BLaER1 treated with 17β-estradiol and CSF1 and Interleukin-3, amounts not matched to agents 10 nM and 100 nM (cell line): ENCODE results near the gene RELCH.

Source experiments
- H3K27ac ChIP-seq, 11 experiments: shearing (Covaris generic); formaldehyde crosslinking; 2 replicates each; pipeline ENCODE4 v1.8.1; 2022
- H3K27me3 ChIP-seq, 11 experiments: shearing (Covaris generic); formaldehyde crosslinking; 2 replicates each; pipeline ENCODE4 v1.8.1; 2022
- H3K36me3 ChIP-seq, 11 experiments: shearing (Covaris generic); formaldehyde crosslinking; 2 replicates each; pipeline ENCODE4 v1.8.1; 2022
- H3K4me1 ChIP-seq, 10 experiments: shearing (Covaris generic); formaldehyde crosslinking; 2 replicates each; pipeline ENCODE4 v1.8.1; 2022
- H3K4me2 ChIP-seq, 11 experiments: shearing (Covaris generic); formaldehyde crosslinking; 2 replicates each; pipeline ENCODE4 v1.8.1; 2022
- H3K4me3 ChIP-seq, 10 experiments: shearing (Covaris generic); formaldehyde crosslinking; 2 replicates each; pipeline ENCODE4 v1.8.1; 2022
- H3K9ac ChIP-seq, 11 experiments: shearing (Covaris generic); formaldehyde crosslinking; 2 replicates each; pipeline ENCODE4 v1.8.1; 2022
- H3K9me3 ChIP-seq, 11 experiments: shearing (Covaris generic); formaldehyde crosslinking; replicated peaks in 1 of 11; 2 replicates each; pipeline ENCODE4 v1.8.1; 2022
- H4K20me1 ChIP-seq, 11 experiments: shearing (Covaris generic); formaldehyde crosslinking; 2 replicates each; pipeline ENCODE4 v1.8.1; 2022
- Cebpa-rat ChIP-seq, 11 experiments: shearing (Covaris generic); IDR thresholded peaks; 2 replicates each; pipeline ENCODE4 v1.8.1; 2022

RELCH gene

DNA sequence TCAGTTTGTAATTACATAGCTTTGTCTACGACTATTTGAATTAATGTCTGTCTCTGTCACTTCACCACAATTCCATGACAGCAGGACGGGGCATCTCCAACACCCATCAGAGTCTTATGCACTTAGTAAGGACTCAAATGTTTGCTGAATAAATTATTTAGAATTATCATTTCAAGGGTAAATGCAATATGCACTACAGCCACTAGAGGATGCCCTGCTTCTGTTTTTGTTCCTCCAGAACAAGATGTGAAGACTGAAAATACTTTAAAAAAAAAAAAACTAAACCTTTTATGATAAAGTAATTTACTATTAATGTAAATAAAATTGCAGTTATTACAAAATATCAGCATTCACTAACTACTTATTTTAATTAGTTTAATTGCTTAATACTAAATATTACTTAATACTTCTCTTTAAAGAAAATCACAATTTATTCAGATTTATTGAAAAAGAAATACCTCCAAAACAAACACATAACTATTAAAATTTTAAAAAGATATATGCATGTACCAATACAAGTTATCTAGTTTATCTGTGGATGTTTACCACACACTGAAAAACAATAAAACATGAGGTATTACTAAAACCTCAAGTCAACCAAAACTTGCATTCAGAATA lies 3.4 kb upstream of the RELCH start:
- Histone ChIP-seq H3K36me3 (peaks cover 0 to 7% (median 0%) of the 10 kb centered on the region in 11 experiments; a peak in 4 of 22 replicates), H3K27ac (no peak overlapping the region), H3K27me3 (no peaks in the 10 kb centered on the region), H3K9me3 (peaks cover 0 to 9% (median 0%) of the 10 kb centered on the region in 11 experiments; a peak in 3 of 22 replicates), H3K4me3 (no peak overlapping the region), H3K4me2 (peak overlapping the region in 1 of 11 experiments; percentile 86; a peak in 1 of 22 replicates), H3K4me1 (peaks cover 12 to 30% (median 26%) of the 10 kb centered on the region in 10 experiments), H4K20me1 (peaks cover 12 to 38% (median 19%) of the 10 kb centered on the region in 11 experiments; a peak in 20 of 22 replicates), H3K9ac (no peak overlapping the region)
- no peak for TF ChIP-seq Cebpa-rat (IDR thresholded peaks at IDR 0.05)

DNA sequence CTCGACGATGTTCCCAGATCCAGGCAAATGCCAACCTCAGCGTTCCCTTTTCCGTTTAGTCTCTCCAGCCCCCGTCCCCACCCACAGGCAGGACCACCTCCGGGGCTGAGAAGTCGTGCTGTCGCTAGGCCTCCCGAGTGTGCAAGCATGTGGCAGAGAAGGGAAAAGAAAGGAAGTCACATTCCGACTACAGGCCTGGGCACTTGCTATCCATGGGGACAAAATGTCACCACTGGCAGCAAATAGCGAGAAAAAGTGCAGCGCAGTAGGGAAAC lies 619 bp upstream of the RELCH start:
- H3K4me1 ChIP-seq: peaks cover 18 to 55% (median 46%) of the 10 kb centered on the region in 10 experiments
- peak overlapping the region; percentile 87 to 100 (median 98) for H3K4me3 ChIP-seq
- H3K9ac ChIP-seq: peak overlapping the region; percentile 67 to 85 (median 81)
- H3K27ac ChIP-seq: peak overlapping the region; percentile 51 to 88 (median 77); a peak in 21 of 22 replicates
- no peak for TF ChIP-seq Cebpa-rat (IDR thresholded peaks at IDR 0.05)
- peaks cover 2 to 22% (median 8%) of the 10 kb centered on the region in 11 experiments; a peak in 20 of 22 replicates for H3K9me3 ChIP-seq
- peak overlapping the region; percentile 68 to 94 (median 85) for H3K4me2 ChIP-seq
- peaks cover 20 to 54% (median 36%) of the 10 kb centered on the region in 11 experiments; a peak in 20 of 22 replicates for H4K20me1 ChIP-seq
- no peaks in the 10 kb centered on the region for H3K27me3 ChIP-seq
- peaks cover 0 to 19% (median 12%) of the 10 kb centered on the region in 11 experiments; a peak in 17 of 22 replicates for H3K36me3 ChIP-seq

DNA sequence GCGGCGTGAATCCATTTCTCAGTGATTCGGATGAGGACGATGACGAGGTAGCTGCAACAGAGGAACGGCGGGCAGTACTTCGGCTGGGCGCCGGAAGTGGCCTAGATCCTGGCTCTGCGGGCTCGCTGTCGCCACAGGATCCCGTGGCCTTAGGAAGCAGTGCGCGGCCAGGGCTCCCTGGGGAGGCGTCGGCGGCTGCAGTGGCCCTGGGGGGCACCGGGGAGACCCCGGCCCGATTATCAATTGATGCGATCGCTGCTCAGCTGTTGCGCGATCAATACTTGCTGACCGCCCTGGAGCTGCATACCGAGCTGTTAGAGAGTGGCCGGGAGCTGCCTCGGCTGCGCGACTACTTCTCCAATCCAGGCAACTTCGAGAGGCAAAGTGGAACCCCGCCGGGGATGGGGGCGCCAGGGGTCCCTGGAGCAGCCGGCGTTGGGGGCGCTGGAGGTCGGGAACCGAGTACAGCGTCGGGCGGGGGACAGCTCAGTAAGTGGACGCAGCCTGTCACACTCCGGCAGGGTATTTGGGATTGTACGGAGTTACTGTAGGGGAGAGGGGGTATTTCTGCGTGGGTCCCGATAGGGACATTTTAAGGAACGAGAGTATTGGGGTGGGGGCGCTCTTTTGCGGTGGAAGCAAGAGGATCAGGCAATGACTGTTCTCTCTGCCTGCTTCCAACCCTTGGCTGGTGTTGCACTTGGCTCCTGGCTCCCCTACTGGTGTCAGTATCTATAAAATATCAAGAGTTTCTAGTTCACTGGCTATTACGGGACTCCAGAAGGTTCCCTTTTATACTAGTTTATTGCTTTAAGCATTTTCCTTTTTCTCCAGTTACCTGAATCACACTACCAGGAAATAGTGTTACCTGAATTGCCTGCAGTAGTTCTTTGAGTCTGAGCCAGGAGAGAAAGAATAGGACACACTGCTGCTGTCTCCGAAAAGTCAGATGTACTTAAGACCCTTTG lies 772 bp downstream of the RELCH start:
- Histone ChIP-seq H3K27ac (peak overlapping the region; percentile 64 to 88 (median 87)), H3K4me3 (peak overlapping the region; percentile 87 to 100 (median 98)), H4K20me1 (peaks cover 17 to 56% (median 39%) of the 10 kb centered on the region in 11 experiments; a peak in 20 of 22 replicates), H3K27me3 (no peaks in the 10 kb centered on the region), H3K9me3 (peaks cover 15 to 36% (median 22%) of the 10 kb centered on the region in 11 experiments), H3K36me3 (peaks cover 7 to 32% (median 26%) of the 10 kb centered on the region in 11 experiments; a peak in 19 of 22 replicates), H3K4me2 (peak overlapping the region; percentile 82 to 100 (median 91)), H3K9ac (peak overlapping the region; percentile 86 to 95 (median 91)), H3K4me1 (peaks cover 18 to 57% (median 47%) of the 10 kb centered on the region in 10 experiments)
- no peak for TF ChIP-seq Cebpa-rat (IDR thresholded peaks at IDR 0.05)

DNA sequence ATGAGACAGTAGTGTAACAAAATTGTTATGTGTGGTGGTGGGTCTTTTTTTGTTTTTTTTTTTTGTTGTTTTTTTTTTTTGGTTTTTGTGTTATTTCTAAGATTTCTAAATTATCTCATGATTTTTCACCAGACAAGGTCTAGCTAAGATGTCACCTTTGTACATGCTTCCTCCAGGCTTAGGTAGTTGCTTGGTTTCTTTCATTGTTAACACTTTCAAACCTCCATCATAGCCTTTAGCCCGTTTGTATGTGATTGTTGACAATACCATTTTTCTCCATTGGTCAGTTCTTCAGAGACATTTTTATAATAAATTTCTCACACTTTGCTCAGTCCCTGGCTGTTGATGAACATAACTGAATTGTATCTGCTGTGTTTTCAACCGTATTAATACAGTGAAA lies 2.2 kb downstream of the RELCH start:
- peaks cover 15 to 38% (median 26%) of the 10 kb centered on the region in 11 experiments for H3K9me3 ChIP-seq
- peaks cover 7 to 37% (median 31%) of the 10 kb centered on the region in 11 experiments; a peak in 19 of 22 replicates for H3K36me3 ChIP-seq
- H3K4me1 ChIP-seq: peaks cover 18 to 64% (median 46%) of the 10 kb centered on the region in 10 experiments
- no peaks in the 10 kb centered on the region for H3K27me3 ChIP-seq
- no peak for TF ChIP-seq Cebpa-rat (IDR thresholded peaks at IDR 0.05)
- no peak overlapping the region for H3K27ac ChIP-seq
- peak overlapping the region; percentile 87 to 100 (median 98) for H3K4me3 ChIP-seq
- peak overlapping the region; percentile 82 to 100 (median 91) for H3K4me2 ChIP-seq
- peaks cover 17 to 62% (median 50%) of the 10 kb centered on the region in 11 experiments; a peak in 20 of 22 replicates for H4K20me1 ChIP-seq
- H3K9ac ChIP-seq: peak overlapping the region in 10 of 11 experiments; percentile 86 to 95 (median 92); a peak in 12 of 22 replicates

DNA sequence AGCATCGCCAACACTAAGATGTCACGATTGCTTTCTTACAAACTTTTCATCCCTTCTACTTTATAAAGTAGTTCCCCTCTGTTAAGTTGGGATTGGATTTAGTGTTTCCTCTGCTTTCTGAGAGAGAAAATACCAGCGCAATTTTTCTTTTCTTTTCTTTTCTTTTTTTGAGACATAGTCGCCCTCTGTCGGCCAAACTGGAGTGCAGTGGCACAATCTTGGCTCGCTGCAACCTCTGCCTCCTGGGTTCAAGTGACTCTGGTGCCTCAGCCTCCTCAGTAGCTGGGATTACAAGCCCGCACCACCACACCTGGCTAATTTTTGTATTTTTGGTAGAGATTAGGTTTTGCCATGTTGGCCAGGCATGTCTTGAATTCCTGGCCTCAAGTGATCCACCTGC lies 9.0 kb downstream of the RELCH start:
- Histone ChIP-seq H3K4me1 (peaks cover 0 to 33% (median under 1%) of the 10 kb centered on the region in 10 experiments; a peak in 6 of 20 replicates), H3K36me3 (peaks cover 7 to 35% (median 28%) of the 10 kb centered on the region in 11 experiments; a peak in 19 of 22 replicates), H3K9ac (no peak overlapping the region), H4K20me1 (peaks cover 13 to 100% (median 60%) of the 10 kb centered on the region in 11 experiments; a peak in 18 of 22 replicates), H3K9me3 (peaks cover 15 to 24% (median 20%) of the 10 kb centered on the region in 11 experiments), H3K4me2 (no peak overlapping the region), H3K4me3 (no peak overlapping the region), H3K27ac (no peak overlapping the region), H3K27me3 (no peaks in the 10 kb centered on the region)
- TF ChIP-seq Cebpa-rat (IDR thresholded peaks at IDR 0.05): no peak

DNA sequence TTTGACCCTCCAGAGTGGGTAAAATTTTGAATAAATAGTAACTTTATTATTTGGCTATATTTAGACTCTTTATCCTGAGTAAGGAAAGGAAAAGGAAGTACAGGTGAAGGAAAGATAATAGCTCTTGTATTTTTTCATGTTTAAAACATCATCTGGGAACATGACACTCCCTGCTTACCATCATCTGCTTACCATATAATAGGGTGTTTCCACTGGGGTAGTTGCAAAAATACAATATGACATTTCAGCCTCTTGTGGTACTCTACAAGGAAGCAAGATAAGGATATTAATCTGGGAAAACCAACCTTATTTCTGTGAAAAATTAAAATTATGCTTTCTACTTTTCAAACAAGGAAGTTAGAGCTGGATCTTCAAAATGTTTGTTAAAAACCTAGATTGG lies 9.9 kb downstream of the RELCH start:
- H3K9me3 ChIP-seq: peaks cover 7 to 15% (median 12%) of the 10 kb centered on the region in 11 experiments
- H3K4me3 ChIP-seq: no peak overlapping the region
- H3K27ac ChIP-seq: no peak overlapping the region
- no peak for TF ChIP-seq Cebpa-rat (IDR thresholded peaks at IDR 0.05)
- H3K36me3 ChIP-seq: peaks cover 6 to 26% (median 19%) of the 10 kb centered on the region in 11 experiments; a peak in 18 of 22 replicates
- H3K4me1 ChIP-seq: peaks cover 0 to 30% (median 0%) of the 10 kb centered on the region in 10 experiments; a peak in 5 of 20 replicates
- no peaks in the 10 kb centered on the region for H3K27me3 ChIP-seq
- H4K20me1 ChIP-seq: peaks cover 13 to 98% (median 57%) of the 10 kb centered on the region in 11 experiments; a peak in 18 of 22 replicates
- no peak overlapping the region for H3K9ac ChIP-seq
- H3K4me2 ChIP-seq: no peak overlapping the region

DNA sequence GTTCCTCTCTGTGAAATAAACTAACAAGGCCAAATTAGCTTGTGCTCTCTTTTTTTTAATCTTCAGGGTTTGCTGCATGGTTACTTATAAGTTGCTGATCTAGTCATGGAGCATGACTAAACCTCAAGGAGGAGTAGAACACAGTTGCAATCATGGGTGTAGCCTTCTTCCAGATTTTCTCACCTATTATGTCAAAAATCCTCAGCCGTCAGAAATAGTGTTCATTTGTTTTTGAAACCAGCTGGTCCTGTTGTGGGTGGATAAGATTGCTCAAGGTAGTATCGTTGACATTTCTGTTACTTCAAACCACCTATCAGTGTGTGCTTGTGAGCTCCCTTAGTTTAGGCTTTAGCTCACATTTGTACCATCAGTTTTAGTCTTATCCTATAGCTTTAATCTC lies 11.2 kb downstream of the RELCH start:
- Histone ChIP-seq H3K27me3 (no peaks in the 10 kb centered on the region), H3K4me2 (peak overlapping the region in 1 of 11 experiments; percentile 32; a peak in 2 of 22 replicates), H3K36me3 (peaks cover 0 to 17% (median 7%) of the 10 kb centered on the region in 11 experiments; a peak in 11 of 22 replicates), H4K20me1 (peaks cover 13 to 93% (median 49%) of the 10 kb centered on the region in 11 experiments; a peak in 18 of 22 replicates), H3K9ac (no peak overlapping the region), H3K4me3 (no peak overlapping the region), H3K27ac (no peak overlapping the region), H3K4me1 (peaks cover 0 to 21% (median 0%) of the 10 kb centered on the region in 10 experiments; a peak in 5 of 20 replicates), H3K9me3 (peaks cover 0 to 6% (median 0%) of the 10 kb centered on the region in 11 experiments; a peak in 3 of 22 replicates)
- no peak for TF ChIP-seq Cebpa-rat (IDR thresholded peaks at IDR 0.05)

DNA sequence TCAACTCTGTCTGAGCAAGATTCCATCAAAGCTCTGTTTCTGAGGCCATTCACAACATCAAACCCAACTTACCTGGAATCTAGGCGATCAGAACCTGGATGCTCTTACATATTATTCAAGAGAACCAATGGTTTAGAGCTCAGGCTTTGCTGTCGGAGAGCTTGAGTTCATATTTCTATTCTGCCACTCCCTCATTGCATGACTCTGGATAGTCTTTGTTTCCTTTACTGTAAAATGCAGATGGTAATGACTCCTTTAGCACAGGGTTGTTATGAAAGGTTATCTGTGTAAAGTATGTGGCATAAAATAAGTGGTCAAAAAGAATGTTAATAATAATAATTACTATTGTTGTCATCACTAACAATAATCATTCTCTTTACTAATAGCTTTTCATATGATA lies 12.6 kb downstream of the RELCH start:
- peaks cover 0 to 8% (median 4%) of the 10 kb centered on the region in 11 experiments; a peak in 6 of 22 replicates for H3K9me3 ChIP-seq
- peaks cover 0 to 19% (median 6%) of the 10 kb centered on the region in 11 experiments; a peak in 8 of 22 replicates for H3K36me3 ChIP-seq
- no peak overlapping the region for H3K4me2 ChIP-seq
- TF ChIP-seq Cebpa-rat (IDR thresholded peaks at IDR 0.05): no peak
- H4K20me1 ChIP-seq: peaks cover 9 to 88% (median 44%) of the 10 kb centered on the region in 11 experiments; a peak in 19 of 22 replicates
- H3K4me1 ChIP-seq: peaks cover 0 to 16% (median 0%) of the 10 kb centered on the region in 10 experiments; a peak in 4 of 20 replicates
- H3K27ac ChIP-seq: no peak overlapping the region
- H3K9ac ChIP-seq: no peak overlapping the region
- no peak overlapping the region for H3K4me3 ChIP-seq
- no peaks in the 10 kb centered on the region for H3K27me3 ChIP-seq
